Ovary (tissue), 3 donors: ENCODE data around the gene SWT1.
"Not testable (repeated sequence)": the region's sequence is repeated elsewhere in the genome, so short reads cannot be mapped to it uniquely, and the experiment has no call there.

Source experiments
- EP300 ChIP-seq: sonication (generic); formaldehyde crosslinking; IDR thresholded peaks from one replicate; pipeline ENCODE4 v1.6.1; 2017; ENCODE audit warnings: antibody characterized with exemption
- TF ChIP-seq, protein P1 (sequence below), 3 donors: fragments of 450-650 bp in 2 of 3; fragments of 200-600 bp in 1 of 3; IDR thresholded peaks; one replicate each; pipeline versions ENCODE4 v1.5.1 to v1.8.0; 2016 to 2022; ENCODE audit warnings: antibody characterized with exemption in 3 of 3, mild to moderate bottlenecking in 1 of 3
- donor health status: DM: no; HTN: no; CAD: no.

DNA sequence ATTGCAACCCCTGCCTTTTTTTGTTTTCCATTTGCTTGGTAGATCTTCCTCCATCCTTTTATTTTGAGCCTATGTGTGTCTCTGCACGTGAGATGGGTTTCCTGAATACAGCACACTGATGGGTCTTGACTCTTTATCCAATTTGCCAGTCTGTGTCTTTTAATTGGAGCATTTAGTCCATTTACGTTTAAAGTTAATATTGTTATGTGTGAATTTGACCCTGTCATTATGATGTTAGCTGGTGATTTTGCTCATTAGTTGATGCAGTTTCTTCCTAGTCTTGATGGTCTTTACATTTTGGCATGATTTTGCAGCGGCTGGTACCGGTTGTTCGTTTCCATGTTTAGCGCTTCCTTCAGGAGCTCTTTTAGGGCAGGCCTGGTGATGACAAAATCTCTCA, 98.6 kb downstream of the SWT1 start:
- TF ChIP-seq, protein P1, sequence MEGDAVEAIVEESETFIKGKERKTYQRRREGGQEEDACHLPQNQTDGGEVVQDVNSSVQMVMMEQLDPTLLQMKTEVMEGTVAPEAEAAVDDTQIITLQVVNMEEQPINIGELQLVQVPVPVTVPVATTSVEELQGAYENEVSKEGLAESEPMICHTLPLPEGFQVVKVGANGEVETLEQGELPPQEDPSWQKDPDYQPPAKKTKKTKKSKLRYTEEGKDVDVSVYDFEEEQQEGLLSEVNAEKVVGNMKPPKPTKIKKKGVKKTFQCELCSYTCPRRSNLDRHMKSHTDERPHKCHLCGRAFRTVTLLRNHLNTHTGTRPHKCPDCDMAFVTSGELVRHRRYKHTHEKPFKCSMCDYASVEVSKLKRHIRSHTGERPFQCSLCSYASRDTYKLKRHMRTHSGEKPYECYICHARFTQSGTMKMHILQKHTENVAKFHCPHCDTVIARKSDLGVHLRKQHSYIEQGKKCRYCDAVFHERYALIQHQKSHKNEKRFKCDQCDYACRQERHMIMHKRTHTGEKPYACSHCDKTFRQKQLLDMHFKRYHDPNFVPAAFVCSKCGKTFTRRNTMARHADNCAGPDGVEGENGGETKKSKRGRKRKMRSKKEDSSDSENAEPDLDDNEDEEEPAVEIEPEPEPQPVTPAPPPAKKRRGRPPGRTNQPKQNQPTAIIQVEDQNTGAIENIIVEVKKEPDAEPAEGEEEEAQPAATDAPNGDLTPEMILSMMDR (IDR thresholded peaks at IDR 0.05) = not testable (repeated sequence)
- TF ChIP-seq EP300 = not testable (repeated sequence)
